GM23248 (cell line): Measurements from ENCODE around the gene APOH. TPM values are rescaled to one million over a fixed set of nuclear protein-coding genes. Genes with fewer than 3 reads are reported as not detected.

Experiments
- DNase-seq: peaks from one replicate; pipeline ENCODE4 v3.0.0-alpha.2; 2015
- H2AFZ ChIP-seq: fragments of 200-600 bp; sonication (generic); 2 replicates; pipeline ENCODE4 v1.6.1; 2016; ENCODE audit warnings: antibody characterized with exemption
- H3F3A ChIP-seq: fragments of 200-600 bp; sonication (generic); 2 replicates; pipeline ENCODE4 v1.6.1; 2016; ENCODE audit warnings: mild to moderate bottlenecking, antibody characterized with exemption, mixed run types; ENCODE audit not compliant: insufficient read depth
- H3K27ac ChIP-seq: fragments of 200-600 bp; sonication (generic); 2 replicates; pipeline ENCODE4 v1.5.1; 2016; ENCODE audit warnings: mild to moderate bottlenecking
- H3K27me3 ChIP-seq: fragments of 200-600 bp; sonication (generic); replicated peaks from 2 replicates; pipeline ENCODE4 v1.6.1; 2016; ENCODE audit warnings: mild to moderate bottlenecking; ENCODE audit not compliant: insufficient read depth
- H3K36me3 ChIP-seq: fragments of 200-600 bp; sonication (generic); 2 replicates; pipeline ENCODE4 v1.6.1; 2016; ENCODE audit warnings: low read depth, mild to moderate bottlenecking
- H3K4me1 ChIP-seq: fragments of 200-600 bp; sonication (generic); 2 replicates; pipeline ENCODE4 v1.6.1; 2016; ENCODE audit warnings: mild to moderate bottlenecking; ENCODE audit not compliant: insufficient read depth
- H3K4me2 ChIP-seq: fragments of 200-600 bp; sonication (generic); one replicate; pipeline ENCODE4 v1.6.1; 2016; ENCODE audit warnings: mild to moderate bottlenecking; ENCODE audit not compliant: unreplicated experiment
- H3K4me3 ChIP-seq: fragments of 200-600 bp; sonication (generic); 2 replicates; pipeline ENCODE4 v1.5.1; 2016; ENCODE audit warnings: mild to moderate bottlenecking
- H3K79me2 ChIP-seq: fragments of 200-600 bp; sonication (generic); 2 replicates; pipeline ENCODE4 v1.6.1; 2016; ENCODE audit warnings: mild to moderate bottlenecking; ENCODE audit not compliant: insufficient read depth
- H3K9ac ChIP-seq: fragments of 200-600 bp; sonication (generic); 2 replicates; pipeline ENCODE4 v1.6.1; 2016; ENCODE audit warnings: mild to moderate bottlenecking
- H3K9me2 ChIP-seq: fragments of 200-600 bp; sonication (generic); 2 replicates; pipeline ENCODE4 v1.6.1; 2016; ENCODE audit warnings: mixed run types, mild to moderate bottlenecking, moderate library complexity; ENCODE audit not compliant: insufficient read depth
- H3K9me3 ChIP-seq: fragments of 200-600 bp; sonication (generic); one replicate; pipeline ENCODE4 v1.6.1; 2017; ENCODE audit warnings: low read depth
- H4K20me1 ChIP-seq: fragments of 200-600 bp; sonication (generic); 2 replicates; pipeline ENCODE4 v1.6.0; 2016; ENCODE audit not compliant: insufficient read depth
- EZH2 ChIP-seq: fragments of 200-600 bp; sonication (generic); IDR thresholded peaks from 2 replicates; pipeline ENCODE4 v1.6.1; 2018; ENCODE audit warnings: antibody characterized with exemption, mild to moderate bottlenecking; ENCODE audit not compliant: insufficient read depth, poor library complexity, severe bottlenecking
- EZH2phosphoT487 ChIP-seq: fragments of 200-600 bp; sonication (generic); IDR thresholded peaks from 2 replicates; pipeline ENCODE4 v1.6.1; 2018; ENCODE audit warnings: antibody characterized with exemption, moderate library complexity, mild to moderate bottlenecking, low read depth; ENCODE audit not compliant: insufficient read depth
- WGBS, 2 experiments: methylation state at CpG; one replicate each; pipeline ENCODE4 v1.1.6; 2015 to 2017; ENCODE audit warnings: low lambda C conversion rate in 2 of 2, low coverage in 1 of 2; ENCODE audit errors: missing lambda C conversion rate in 2 of 2; 5-methylcytosine and 5-hydroxymethylcytosine counted together
- in situ Hi-C: fragments of 300-500 bp; cut with MboI; formaldehyde crosslinking; loops from 2 replicates; pipeline ENCODE4 v1.15.0; 2020
- polyA plus RNA-seq: library from polyadenylated mRNA; unstranded; fragments of >200 nt; fragmentation: Nextera tagmentation; extraction: Ambion mirVana; gene quantifications from 2 replicates; pipeline ENCODE4 v1.2.1, GENCODE V29; 2016
- total RNA-seq: library from RNA; depleted of rRNA; stranded (reverse); fragments of >200 nt; shearing (Covaris generic); gene quantifications from 2 replicates; pipeline ENCODE4 v1.2.3, GENCODE V29; 2014

Gene APOH
- total and polyA plus RNA-seq, 2 experiments from 2014 or later: not detected

GRCh38 chr17:66248285-66248684 lies 19.1 kb upstream of the APOH start:
- Histone ChIP-seq H2AFZ (no peak overlapping the region), H3K79me2 (no peaks in the 10 kb centered on the region), H3K27me3 (no peaks in the 10 kb centered on the region), H3K4me3 (no peak overlapping the region), H3K4me2 (no peak overlapping the region), H3K27ac (no peak overlapping the region), H3K4me1 (no peaks in the 10 kb centered on the region), H4K20me1 (no peaks in the 10 kb centered on the region), H3K9me2 (no peaks in the 10 kb centered on the region), H3K36me3 (no peaks in the 10 kb centered on the region), H3F3A (0 out of 2 replicates have a peak, but pooled peaks cover 5% of the 10 kb centered on the region), H3K9me3 (no peaks in the 10 kb centered on the region), H3K9ac (no peak overlapping the region)
- no peak for DNase-seq
- in situ Hi-C loops: no loop called here
- 69 to 71% methylated on average over 5 of the region's 5 CpGs for WGBS, 2 experiments
- TF ChIP-seq EZH2phosphoT487 (no peak), EZH2 (no peak)

- Histone ChIP-seq H2AFZ (no peak overlapping the region), H3K27me3 (no peaks in the 10 kb centered on the region), H3K9me3 (no peaks in the 10 kb centered on the region), H3F3A (peaks cover 19% of the 10 kb centered on the region; the same call in 1 of the 2 replicates), H3K4me2 (no peak overlapping the region), H3K27ac (no peak overlapping the region), H3K9me2 (no peaks in the 10 kb centered on the region), H3K36me3 (no peaks in the 10 kb centered on the region), H3K9ac (no peak overlapping the region), H4K20me1 (no peaks in the 10 kb centered on the region), H3K4me3 (no peak overlapping the region), H3K79me2 (no peaks in the 10 kb centered on the region), H3K4me1 (peaks cover 8% of the 10 kb centered on the region; the same call in 1 of the 2 replicates)
- DNase-seq: no peak
- TF ChIP-seq EZH2: no peak
- no peak for TF ChIP-seq EZH2phosphoT487
- WGBS, 2 experiments: 95 to 100% methylated on average over 1 of the region's 1 CpG
- in situ Hi-C loops: no loop called here
Measured at GRCh38 chr17:66241839-66242238, 12.6 kb upstream of the APOH start.

GRCh38 chr17:66240630-66241029 lies 11.4 kb upstream of the APOH start:
- peak overlapping the region; percentile 11 for H3K4me2 ChIP-seq
- WGBS, 2 experiments: 50% methylated on average over 3 of the region's 3 CpGs

GRCh38 chr17:66240013-66240412 lies 10.8 kb upstream of the APOH start:
- no peak for TF ChIP-seq EZH2phosphoT487
- TF ChIP-seq EZH2: no peak
- in situ Hi-C loops: no loop called here
- Histone ChIP-seq H4K20me1 (no peaks in the 10 kb centered on the region), H3K27ac (no peak overlapping the region), H3K27me3 (no peaks in the 10 kb centered on the region), H2AFZ (no peak overlapping the region), H3K9me3 (no peaks in the 10 kb centered on the region), H3F3A (peaks cover 14% of the 10 kb centered on the region; the same call in 1 of the 2 replicates), H3K4me1 (peaks cover 8% of the 10 kb centered on the region; the same call in 1 of the 2 replicates), H3K9ac (no peak overlapping the region), H3K36me3 (no peaks in the 10 kb centered on the region), H3K4me2 (no peak overlapping the region), H3K4me3 (no peak overlapping the region), H3K79me2 (no peaks in the 10 kb centered on the region), H3K9me2 (no peaks in the 10 kb centered on the region)
- no peak for DNase-seq
- WGBS, 2 experiments: 59 to 68% methylated on average over 6 of the region's 6 CpGs

More at GRCh38 chr17:66240630-66241029, 11.4 kb upstream of the APOH start:
- Histone ChIP-seq H3K9me3 (no peaks in the 10 kb centered on the region), H3F3A (peaks cover 14% of the 10 kb centered on the region; the same call in 1 of the 2 replicates), H3K9me2 (no peaks in the 10 kb centered on the region), H3K4me1 (peaks cover 8% of the 10 kb centered on the region; the same call in 1 of the 2 replicates), H3K36me3 (no peaks in the 10 kb centered on the region), H4K20me1 (no peaks in the 10 kb centered on the region), H3K27me3 (no peaks in the 10 kb centered on the region), H2AFZ (no peak overlapping the region), H3K27ac (no peak overlapping the region), H3K4me3 (no peak overlapping the region), H3K9ac (no peak overlapping the region), H3K79me2 (no peaks in the 10 kb centered on the region)
- TF ChIP-seq EZH2phosphoT487 (no peak), EZH2 (no peak)
- DNase-seq: peak; percentile 34
- in situ Hi-C loops: no loop called here
